AG09309 (cell line): ENCODE measurements around the gene ZFHX3.

Source experiments
- DNase-seq: peaks from one replicate; pipeline ENCODE4 v3.0.0-alpha.2; 2010; ENCODE audit warnings: low read depth
- H3K4me3 ChIP-seq: 2 replicates; pipeline ENCODE4 v1.5.1; 2011; ENCODE audit warnings: mild to moderate bottlenecking, low read depth, low read length, moderate library complexity; ENCODE audit not compliant: control insufficient read depth
- TF ChIP-seq, protein P1 (sequence below): IDR thresholded peaks from 2 replicates; pipeline ENCODE4 v1.5.1; 2011; ENCODE audit warnings: mild to moderate bottlenecking, low read depth, low read length, inconsistent platforms; ENCODE audit not compliant: insufficient read depth, control insufficient read depth; ENCODE audit errors: missing control alignments

ZFHX3 gene

GRCh38 chr16:72922714-72923113 is 125.2 kb downstream of the ZFHX3 start:
- no peak overlapping the region for H3K4me3 ChIP-seq
- DNase-seq, result no peak
- TF ChIP-seq, protein P1, sequence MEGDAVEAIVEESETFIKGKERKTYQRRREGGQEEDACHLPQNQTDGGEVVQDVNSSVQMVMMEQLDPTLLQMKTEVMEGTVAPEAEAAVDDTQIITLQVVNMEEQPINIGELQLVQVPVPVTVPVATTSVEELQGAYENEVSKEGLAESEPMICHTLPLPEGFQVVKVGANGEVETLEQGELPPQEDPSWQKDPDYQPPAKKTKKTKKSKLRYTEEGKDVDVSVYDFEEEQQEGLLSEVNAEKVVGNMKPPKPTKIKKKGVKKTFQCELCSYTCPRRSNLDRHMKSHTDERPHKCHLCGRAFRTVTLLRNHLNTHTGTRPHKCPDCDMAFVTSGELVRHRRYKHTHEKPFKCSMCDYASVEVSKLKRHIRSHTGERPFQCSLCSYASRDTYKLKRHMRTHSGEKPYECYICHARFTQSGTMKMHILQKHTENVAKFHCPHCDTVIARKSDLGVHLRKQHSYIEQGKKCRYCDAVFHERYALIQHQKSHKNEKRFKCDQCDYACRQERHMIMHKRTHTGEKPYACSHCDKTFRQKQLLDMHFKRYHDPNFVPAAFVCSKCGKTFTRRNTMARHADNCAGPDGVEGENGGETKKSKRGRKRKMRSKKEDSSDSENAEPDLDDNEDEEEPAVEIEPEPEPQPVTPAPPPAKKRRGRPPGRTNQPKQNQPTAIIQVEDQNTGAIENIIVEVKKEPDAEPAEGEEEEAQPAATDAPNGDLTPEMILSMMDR, result no peak

DNA sequence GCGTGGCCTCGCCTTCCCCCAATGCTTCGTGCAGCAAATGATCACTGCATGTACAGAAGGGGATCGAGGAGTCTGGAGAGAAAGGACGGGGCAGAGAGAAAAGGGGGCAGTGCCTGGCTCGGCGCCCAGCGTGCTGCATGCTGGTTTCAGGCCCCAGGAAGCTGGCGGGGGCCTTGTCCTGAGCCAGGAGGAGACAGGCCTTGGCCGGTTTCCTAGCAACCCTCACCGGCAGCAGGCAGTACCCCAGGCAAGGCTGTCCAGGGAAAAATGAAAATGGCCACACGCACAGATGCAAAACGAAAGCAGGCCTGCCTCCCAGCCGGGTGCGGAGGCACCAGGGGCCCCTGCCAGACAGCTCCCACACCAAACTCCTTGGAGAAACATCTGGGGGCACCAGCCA is 126.3 kb downstream of the ZFHX3 start:
- TF ChIP-seq, protein P1, result no peak
- no peak for DNase-seq
- H3K4me3 ChIP-seq, result no peak overlapping the region

DNA sequence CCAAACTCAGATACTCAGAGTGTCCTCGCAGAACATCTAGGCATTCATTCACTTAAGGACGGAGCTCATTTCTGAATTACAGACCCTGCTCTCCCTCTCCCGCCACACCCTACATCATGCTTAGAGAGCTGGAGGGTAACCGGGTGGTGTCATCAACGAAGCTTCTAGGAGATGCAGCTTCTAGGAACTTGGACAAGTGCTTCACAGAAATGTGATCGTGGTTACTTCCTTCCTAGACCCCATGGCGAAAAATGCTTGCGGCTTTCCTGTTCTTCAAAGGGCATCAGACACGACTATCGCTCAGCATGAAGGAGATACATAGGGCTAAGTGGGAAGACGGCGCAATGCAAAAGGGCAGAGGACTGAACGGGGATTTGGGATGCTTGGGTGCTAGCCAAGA is 126.8 kb downstream of the ZFHX3 start:
- DNase-seq, result no peak
- TF ChIP-seq, protein P1, result no peak
- H3K4me3 ChIP-seq, result no peak overlapping the region

- H3K4me3 ChIP-seq, result no peak overlapping the region
- no peak for DNase-seq
- TF ChIP-seq, protein P1, result no peak
Observed at GRCh38 chr16:72917051-72917450, 130.9 kb downstream of the ZFHX3 start.

DNA sequence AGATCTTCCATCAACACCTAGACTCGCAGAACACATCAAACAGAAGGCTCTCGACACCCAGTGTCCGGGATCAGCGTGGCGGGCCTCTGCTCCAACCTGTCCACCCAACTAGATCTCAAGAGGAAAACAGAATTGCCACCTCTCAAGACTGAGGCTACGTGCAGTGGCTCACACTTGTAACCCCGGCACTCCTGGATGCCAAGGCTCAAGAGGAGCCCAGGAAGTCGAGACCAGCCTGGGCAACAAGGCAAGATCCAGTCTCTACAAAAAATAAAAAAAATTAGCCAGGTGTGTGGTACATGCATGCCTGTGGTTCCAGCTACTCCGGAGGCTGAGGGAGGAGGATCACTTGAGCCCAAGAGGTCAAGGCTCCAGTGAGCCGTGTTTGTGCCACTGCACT is 132.6 kb downstream of the ZFHX3 start:
- DNase-seq, result no peak

GRCh38 chr16:72913551-72913950 is 134.4 kb downstream of the ZFHX3 start:
- no peak for DNase-seq
- TF ChIP-seq, protein P1, result no peak
- no peak overlapping the region for H3K4me3 ChIP-seq

More for the DNA sequence above, 132.6 kb downstream of the ZFHX3 start:
- TF ChIP-seq, protein P1, result no peak
- no peak overlapping the region for H3K4me3 ChIP-seq

GRCh38 chr16:72911971-72912370 is 136.0 kb downstream of the ZFHX3 start:
- TF ChIP-seq, protein P1, result no peak
- no peak overlapping the region for H3K4me3 ChIP-seq
- DNase-seq, result no peak
